Ishikawa (cell line): ENCODE results near the gene TRIO.

Experiments used
- CEBPB ChIP-seq: IDR thresholded peaks from 2 replicates; pipeline ENCODE4 v1.6.1; 2012
- CREB1 ChIP-seq: IDR thresholded peaks from 2 replicates; pipeline ENCODE4 v1.6.1; 2012; ENCODE audit warnings: low read depth
- EGR1 ChIP-seq: IDR thresholded peaks from 2 replicates; pipeline ENCODE4 v1.6.1; 2012
- EP300 ChIP-seq: IDR thresholded peaks from 2 replicates; pipeline ENCODE4 v1.6.1; 2012; ENCODE audit warnings: borderline replicate concordance
- FOXM1 ChIP-seq: IDR thresholded peaks from 2 replicates; pipeline ENCODE4 v1.6.1; 2012; ENCODE audit warnings: low read depth, borderline replicate concordance
- RAD21 ChIP-seq: IDR thresholded peaks from 2 replicates; pipeline ENCODE4 v1.6.1; 2012; ENCODE audit warnings: low read depth
- REST ChIP-seq: IDR thresholded peaks from 2 replicates; pipeline ENCODE4 v1.6.1; 2012; ENCODE audit warnings: low read depth, mild to moderate bottlenecking
- TAF1 ChIP-seq: IDR thresholded peaks from 2 replicates; pipeline ENCODE4 v1.6.1; 2012; ENCODE audit warnings: low read depth, mild to moderate bottlenecking
- TCF12 ChIP-seq: IDR thresholded peaks from 2 replicates; pipeline ENCODE4 v1.6.1; 2012; ENCODE audit warnings: low read depth
- TEAD4 ChIP-seq: IDR thresholded peaks from 2 replicates; pipeline ENCODE4 v1.6.1; 2012
- YY1 ChIP-seq: IDR thresholded peaks from 2 replicates; pipeline ENCODE4 v1.6.1; 2012; ENCODE audit warnings: low read depth
- ZBTB7A ChIP-seq: IDR thresholded peaks from 2 replicates; pipeline ENCODE4 v1.6.1; 2012; ENCODE audit warnings: low read depth
- TF ChIP-seq, protein P1 (sequence below): IDR thresholded peaks from 2 replicates; pipeline ENCODE4 v1.6.1; 2012

DNA sequence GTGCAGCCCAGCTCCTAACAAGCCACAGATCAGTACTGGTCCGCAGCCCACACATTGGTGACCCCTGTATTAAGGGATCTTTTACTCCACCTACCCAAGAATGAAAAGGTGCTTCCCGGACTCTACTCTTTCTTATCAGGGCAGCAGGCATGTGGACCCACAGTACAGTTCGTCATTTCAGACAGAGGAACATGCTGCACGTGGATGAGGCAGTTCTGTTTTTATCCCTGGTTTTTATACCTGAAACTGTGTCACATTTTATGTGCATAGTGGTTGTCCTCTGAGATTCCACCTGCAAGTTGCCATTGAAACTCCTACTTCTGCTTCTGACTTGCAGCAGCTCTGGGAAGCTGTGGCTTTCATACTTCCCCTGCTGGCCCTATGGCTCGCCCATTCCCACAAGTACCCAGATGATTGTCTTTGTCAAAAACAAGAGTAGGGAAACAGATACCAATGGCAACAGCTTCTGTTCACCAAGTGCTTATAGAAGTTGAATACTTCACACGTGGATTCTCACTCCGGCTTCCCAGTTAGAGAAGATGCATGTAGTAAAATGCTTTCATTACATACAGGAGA, 208.0 kb downstream of the TRIO start:
- TF ChIP-seq TAF1 (no peak), EGR1 (no peak), EP300 (no peak), TEAD4 (no peak), ZBTB7A (no peak), CREB1 (no peak), REST (no peak), YY1 (no peak), FOXM1 (no peak), TCF12 (no peak), RAD21 (no peak), CEBPB (no peak)
- TF ChIP-seq, protein P1, sequence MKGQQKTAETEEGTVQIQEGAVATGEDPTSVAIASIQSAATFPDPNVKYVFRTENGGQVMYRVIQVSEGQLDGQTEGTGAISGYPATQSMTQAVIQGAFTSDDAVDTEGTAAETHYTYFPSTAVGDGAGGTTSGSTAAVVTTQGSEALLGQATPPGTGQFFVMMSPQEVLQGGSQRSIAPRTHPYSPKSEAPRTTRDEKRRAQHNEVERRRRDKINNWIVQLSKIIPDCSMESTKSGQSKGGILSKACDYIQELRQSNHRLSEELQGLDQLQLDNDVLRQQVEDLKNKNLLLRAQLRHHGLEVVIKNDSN = no peak
